Subcutaneous adipose tissue (tissue), 4 donors: ENCODE data around the gene OSBPL3. TPM values are rescaled to one million over a fixed set of nuclear protein-coding genes. Genes with fewer than 3 reads are reported as not detected.

Experiments used
- CTCF ChIP-seq: fragments of 450-650 bp; IDR thresholded peaks from one replicate; pipeline ENCODE4 v1.5.1; 2016; ENCODE audit warnings: low read depth, mild to moderate bottlenecking, control low read depth, antibody characterized with exemption, moderate library complexity
- total RNA-seq, 4 donors: library from RNA; depleted of rRNA; stranded (reverse); fragments of >200 nt; gene quantifications; one replicate each; pipeline ENCODE4 v1.1.0, GENCODE V29; 2016

The OSBPL3 gene
- total RNA-seq, 4 donors from 2014 or later: 4.9 to 33.1 (median 9.4) TPM

GRCh38 chr7:24800667-24801066 lies 179.3 kb downstream of the OSBPL3 start:
- TF ChIP-seq CTCF: no peak

GRCh38 chr7:24800073-24800472 lies 179.9 kb downstream of the OSBPL3 start:
- TF ChIP-seq CTCF: no peak

- no peak for TF ChIP-seq CTCF
These were observed 180.5 kb downstream of the OSBPL3 start for GRCh38 chr7:24799506-24799905.

GRCh38 chr7:24798261-24798660 lies 181.7 kb downstream of the OSBPL3 start:
- TF ChIP-seq CTCF: no peak

GRCh38 chr7:24797270-24797669 lies 182.7 kb downstream of the OSBPL3 start:
- TF ChIP-seq CTCF: no peak

GRCh38 chr7:24795407-24795767 lies 184.6 kb downstream of the OSBPL3 start:
- TF ChIP-seq CTCF: no peak

- no peak for TF ChIP-seq CTCF
These were observed 185.9 kb downstream of the OSBPL3 start for GRCh38 chr7:24793982-24794648.
